GM23248 (cell line): ENCODE measurements around the gene TEDC2. TPM values are rescaled to one million over a fixed set of nuclear protein-coding genes. Genes with fewer than 3 reads are reported as not detected.

Source experiments
- DNase-seq: peaks from one replicate; pipeline ENCODE4 v3.0.0-alpha.2; 2015
- H2AFZ ChIP-seq: fragments of 200-600 bp; sonication (generic); 2 replicates; pipeline ENCODE4 v1.6.1; 2016; ENCODE audit warnings: antibody characterized with exemption
- H3F3A ChIP-seq: fragments of 200-600 bp; sonication (generic); 2 replicates; pipeline ENCODE4 v1.6.1; 2016; ENCODE audit warnings: mild to moderate bottlenecking, antibody characterized with exemption, mixed run types; ENCODE audit not compliant: insufficient read depth
- H3K27ac ChIP-seq: fragments of 200-600 bp; sonication (generic); 2 replicates; pipeline ENCODE4 v1.5.1; 2016; ENCODE audit warnings: mild to moderate bottlenecking
- H3K27me3 ChIP-seq: fragments of 200-600 bp; sonication (generic); replicated peaks from 2 replicates; pipeline ENCODE4 v1.6.1; 2016; ENCODE audit warnings: mild to moderate bottlenecking; ENCODE audit not compliant: insufficient read depth
- H3K36me3 ChIP-seq: fragments of 200-600 bp; sonication (generic); 2 replicates; pipeline ENCODE4 v1.6.1; 2016; ENCODE audit warnings: low read depth, mild to moderate bottlenecking
- H3K4me1 ChIP-seq: fragments of 200-600 bp; sonication (generic); 2 replicates; pipeline ENCODE4 v1.6.1; 2016; ENCODE audit warnings: mild to moderate bottlenecking; ENCODE audit not compliant: insufficient read depth
- H3K4me2 ChIP-seq: fragments of 200-600 bp; sonication (generic); one replicate; pipeline ENCODE4 v1.6.1; 2016; ENCODE audit warnings: mild to moderate bottlenecking; ENCODE audit not compliant: unreplicated experiment
- H3K4me3 ChIP-seq: fragments of 200-600 bp; sonication (generic); 2 replicates; pipeline ENCODE4 v1.5.1; 2016; ENCODE audit warnings: mild to moderate bottlenecking
- H3K79me2 ChIP-seq: fragments of 200-600 bp; sonication (generic); 2 replicates; pipeline ENCODE4 v1.6.1; 2016; ENCODE audit warnings: mild to moderate bottlenecking; ENCODE audit not compliant: insufficient read depth
- H3K9ac ChIP-seq: fragments of 200-600 bp; sonication (generic); 2 replicates; pipeline ENCODE4 v1.6.1; 2016; ENCODE audit warnings: mild to moderate bottlenecking
- H3K9me2 ChIP-seq: fragments of 200-600 bp; sonication (generic); 2 replicates; pipeline ENCODE4 v1.6.1; 2016; ENCODE audit warnings: mixed run types, mild to moderate bottlenecking, moderate library complexity; ENCODE audit not compliant: insufficient read depth
- H3K9me3 ChIP-seq: fragments of 200-600 bp; sonication (generic); one replicate; pipeline ENCODE4 v1.6.1; 2017; ENCODE audit warnings: low read depth
- H4K20me1 ChIP-seq: fragments of 200-600 bp; sonication (generic); 2 replicates; pipeline ENCODE4 v1.6.0; 2016; ENCODE audit not compliant: insufficient read depth
- EZH2 ChIP-seq: fragments of 200-600 bp; sonication (generic); IDR thresholded peaks from 2 replicates; pipeline ENCODE4 v1.6.1; 2018; ENCODE audit warnings: antibody characterized with exemption, mild to moderate bottlenecking; ENCODE audit not compliant: insufficient read depth, poor library complexity, severe bottlenecking
- EZH2phosphoT487 ChIP-seq: fragments of 200-600 bp; sonication (generic); IDR thresholded peaks from 2 replicates; pipeline ENCODE4 v1.6.1; 2018; ENCODE audit warnings: antibody characterized with exemption, moderate library complexity, mild to moderate bottlenecking, low read depth; ENCODE audit not compliant: insufficient read depth
- WGBS, 2 experiments: methylation state at CpG; one replicate each; pipeline ENCODE4 v1.1.6; 2015 to 2017; ENCODE audit warnings: low lambda C conversion rate in 2 of 2, low coverage in 1 of 2; ENCODE audit errors: missing lambda C conversion rate in 2 of 2; 5-methylcytosine and 5-hydroxymethylcytosine counted together
- in situ Hi-C: fragments of 300-500 bp; cut with MboI; formaldehyde crosslinking; loops from 2 replicates; pipeline ENCODE4 v1.15.0; 2020
- polyA plus RNA-seq: library from polyadenylated mRNA; unstranded; fragments of >200 nt; fragmentation: Nextera tagmentation; extraction: Ambion mirVana; gene quantifications from 2 replicates; pipeline ENCODE4 v1.2.1, GENCODE V29; 2016
- total RNA-seq: library from RNA; depleted of rRNA; stranded (reverse); fragments of >200 nt; shearing (Covaris generic); gene quantifications from 2 replicates; pipeline ENCODE4 v1.2.3, GENCODE V29; 2014

The TEDC2 gene
- total and polyA plus RNA-seq, 2 experiments from 2014 or later = 4.8 to 6.8 TPM

- no peak for TF ChIP-seq EZH2
- TF ChIP-seq EZH2phosphoT487 = no peak
- H3K9ac ChIP-seq = peak overlapping the region; percentile 76
- no peaks in the 10 kb centered on the region for H3F3A ChIP-seq
- in situ Hi-C loops = no loop called here
- no peaks in the 10 kb centered on the region for H3K4me1 ChIP-seq
- peak overlapping the region; percentile 94 for H2AFZ ChIP-seq
- H3K27me3 ChIP-seq = no peaks in the 10 kb centered on the region
- H3K9me2 ChIP-seq = no peaks in the 10 kb centered on the region
- no peaks in the 10 kb centered on the region for H4K20me1 ChIP-seq
- H3K4me2 ChIP-seq = peak overlapping the region; percentile 83
- H3K79me2 ChIP-seq = no peaks in the 10 kb centered on the region
- H3K27ac ChIP-seq = no peak overlapping the region
- 2 to 3% methylated on average over 19 to 20 of the region's 20 CpGs for WGBS, 2 experiments
- no peak for DNase-seq
- H3K4me3 ChIP-seq = peak overlapping the region; percentile 78
- H3K9me3 ChIP-seq = no peaks in the 10 kb centered on the region
- H3K36me3 ChIP-seq = no peaks in the 10 kb centered on the region
Observed at GRCh38 chr16:2460391-2460713, 443 bp downstream of the TEDC2 start.

GRCh38 chr16:2460916-2461315 is 1.0 kb downstream of the TEDC2 start:
- TF ChIP-seq EZH2 (no peak), EZH2phosphoT487 (no peak)
- WGBS, 2 experiments = 77 to 96% methylated on average over 9 to 13 of the region's 13 CpGs
- H3K4me2 ChIP-seq = peak overlapping the region; percentile 83
- H3K27ac ChIP-seq = no peak overlapping the region
- H2AFZ ChIP-seq = no peak overlapping the region
- no peaks in the 10 kb centered on the region for H3K4me1 ChIP-seq
- DNase-seq = no peak
- H3K4me3 ChIP-seq = peak overlapping the region; percentile 78; the same call in 1 of the 2 replicates
- no peaks in the 10 kb centered on the region for H3F3A ChIP-seq
- no peaks in the 10 kb centered on the region for H4K20me1 ChIP-seq
- H3K9me3 ChIP-seq = no peaks in the 10 kb centered on the region
- H3K9ac ChIP-seq = peak overlapping the region; percentile 76; the same call in 1 of the 2 replicates
- H3K36me3 ChIP-seq = no peaks in the 10 kb centered on the region
- H3K27me3 ChIP-seq = no peaks in the 10 kb centered on the region
- no peaks in the 10 kb centered on the region for H3K79me2 ChIP-seq
- in situ Hi-C loops = no loop called here
- no peaks in the 10 kb centered on the region for H3K9me2 ChIP-seq

- 96 to 97% methylated on average over 21 to 23 of the region's 23 CpGs for WGBS, 2 experiments
Observed at GRCh38 chr16:2462031-2462866, 2.3 kb downstream of the TEDC2 start.

GRCh38 chr16:2464333-2464732 is 4.4 kb downstream of the TEDC2 start:
- H3K36me3 ChIP-seq = no peaks in the 10 kb centered on the region
- no peaks in the 10 kb centered on the region for H4K20me1 ChIP-seq
- no peak overlapping the region for H3K9ac ChIP-seq
- TF ChIP-seq EZH2phosphoT487 = no peak
- TF ChIP-seq EZH2 = no peak
- H3K27ac ChIP-seq = no peak overlapping the region
- H3K4me1 ChIP-seq = no peaks in the 10 kb centered on the region
- H3K4me2 ChIP-seq = no peak overlapping the region
- H3F3A ChIP-seq = no peaks in the 10 kb centered on the region
- H3K79me2 ChIP-seq = no peaks in the 10 kb centered on the region
- WGBS, 2 experiments = 86 to 90% methylated on average over 12 of the region's 12 CpGs
- no peak for DNase-seq
- H3K9me3 ChIP-seq = no peaks in the 10 kb centered on the region
- no peaks in the 10 kb centered on the region for H3K9me2 ChIP-seq
- in situ Hi-C loops = no loop called here
- H3K4me3 ChIP-seq = no peak overlapping the region
- H3K27me3 ChIP-seq = no peaks in the 10 kb centered on the region
- H2AFZ ChIP-seq = no peak overlapping the region

More at GRCh38 chr16:2462031-2462866, 2.3 kb downstream of the TEDC2 start:
- H3K36me3 ChIP-seq = no peaks in the 10 kb centered on the region
- H2AFZ ChIP-seq = no peak overlapping the region
- H3K9me2 ChIP-seq = no peaks in the 10 kb centered on the region
- no peaks in the 10 kb centered on the region for H3K27me3 ChIP-seq
- no peaks in the 10 kb centered on the region for H4K20me1 ChIP-seq
- in situ Hi-C loops = no loop called here
- no peak overlapping the region for H3K27ac ChIP-seq
- H3K9ac ChIP-seq = no peak overlapping the region
- no peak overlapping the region for H3K4me3 ChIP-seq
- TF ChIP-seq EZH2phosphoT487 = no peak
- no peak for TF ChIP-seq EZH2
- H3K9me3 ChIP-seq = no peaks in the 10 kb centered on the region
- no peak overlapping the region for H3K4me2 ChIP-seq
- no peak for DNase-seq
- no peaks in the 10 kb centered on the region for H3K79me2 ChIP-seq
- H3F3A ChIP-seq = no peaks in the 10 kb centered on the region
- no peaks in the 10 kb centered on the region for H3K4me1 ChIP-seq
